ENCODE results near the gene CPA5.

Gene CPA5

GRCh38 chr7:130350945-130351790, 6.6 kb downstream of the CPA5 start:
- H3K4me3 ChIP-seq: no peak overlapping the region
- intact Hi-C loops (cut with DNase I; ENCODE audit: low total_unique reads): loop anchor here (5.0 kb wide), 1 partner anchor 149 kb away; no protein-coding TSS in a partner anchor
- H3K36me3 ChIP-seq: no peaks in the 10 kb centered on the region
- H3K27ac ChIP-seq: peak overlapping the region; percentile 1 to 67
- TF ChIP-seq CTCF (IDR thresholded peaks at IDR 0.05): no peak
- no peaks in the 10 kb centered on the region for H3K27me3 ChIP-seq
- no peak for DNase-seq
- H3K9me3 ChIP-seq: no peaks in the 10 kb centered on the region
- H3K4me1 ChIP-seq: peaks cover 0 to 42% (median 26%) of the 10 kb centered on the region in 4 donors

- Histone ChIP-seq H3K27me3 (no peaks in the 10 kb centered on the region), H3K9me3 (no peaks in the 10 kb centered on the region), H3K27ac (peak overlapping the region; percentile 54 to 67), H3K4me1 (peaks cover 0 to 48% (median 32%) of the 10 kb centered on the region in 4 donors), H3K4me3 (no peak overlapping the region), H3K36me3 (no peaks in the 10 kb centered on the region)
- no peak for TF ChIP-seq CTCF (IDR thresholded peaks at IDR 0.05)
- intact Hi-C loops (cut with DNase I; ENCODE audit: low total_unique reads): loop anchor here (5.0 kb wide), 1 partner anchor 149 kb away; no protein-coding TSS in a partner anchor
- no peak for DNase-seq
Observed at GRCh38 chr7:130351791-130352090, 7.1 kb downstream of the CPA5 start.

- intact Hi-C loops (cut with DNase I; ENCODE audit: low total_unique reads): loop anchor here (5.0 kb wide), 1 partner anchor 150 kb away; no protein-coding TSS in a partner anchor
- Histone ChIP-seq H3K36me3 (no peaks in the 10 kb centered on the region), H3K9me3 (no peaks in the 10 kb centered on the region), H3K4me3 (no peak overlapping the region), H3K4me1 (peaks cover 0 to 55% (median 38%) of the 10 kb centered on the region in 4 donors), H3K27ac (peak overlapping the region; percentile 54 to 67), H3K27me3 (no peaks in the 10 kb centered on the region)
- no peak for DNase-seq
- no peak for TF ChIP-seq CTCF (IDR thresholded peaks at IDR 0.05)
Observed at GRCh38 chr7:130352194-130353074, 7.8 kb downstream of the CPA5 start.

DNA sequence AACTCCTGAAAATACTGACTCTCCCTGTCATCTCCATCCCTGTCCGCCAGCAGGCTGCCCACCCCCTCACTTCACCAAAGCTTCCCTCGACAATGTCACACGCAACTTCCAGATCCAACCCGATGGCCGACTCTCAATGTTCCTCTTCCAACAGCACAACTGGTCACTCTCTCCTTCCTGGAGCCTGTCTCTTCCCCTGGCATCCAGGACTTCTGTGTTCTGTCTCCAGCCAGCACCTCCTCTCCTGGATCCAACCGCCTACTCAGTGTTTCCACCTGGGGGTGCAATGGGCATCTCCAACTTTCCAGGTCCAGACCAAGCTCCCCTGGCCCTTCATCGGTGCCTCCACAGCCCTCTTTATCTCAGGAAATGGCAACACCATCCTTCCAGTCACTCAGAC, 8.6 kb downstream of the CPA5 start:
- Histone ChIP-seq H3K4me3 (no peak overlapping the region), H3K27ac (peak overlapping the region in 1 of 2 donors; percentile 67), H3K4me1 (peaks cover 0 to 55% (median 45%) of the 10 kb centered on the region in 4 donors), H3K36me3 (no peaks in the 10 kb centered on the region), H3K9me3 (no peaks in the 10 kb centered on the region), H3K27me3 (no peaks in the 10 kb centered on the region)
- DNase-seq: no peak
- TF ChIP-seq CTCF (IDR thresholded peaks at IDR 0.05): no peak
- intact Hi-C loops (cut with DNase I; ENCODE audit: low total_unique reads): loop anchor here (5.0 kb wide), 1 partner anchor 151 kb away; no protein-coding TSS in a partner anchor

DNA sequence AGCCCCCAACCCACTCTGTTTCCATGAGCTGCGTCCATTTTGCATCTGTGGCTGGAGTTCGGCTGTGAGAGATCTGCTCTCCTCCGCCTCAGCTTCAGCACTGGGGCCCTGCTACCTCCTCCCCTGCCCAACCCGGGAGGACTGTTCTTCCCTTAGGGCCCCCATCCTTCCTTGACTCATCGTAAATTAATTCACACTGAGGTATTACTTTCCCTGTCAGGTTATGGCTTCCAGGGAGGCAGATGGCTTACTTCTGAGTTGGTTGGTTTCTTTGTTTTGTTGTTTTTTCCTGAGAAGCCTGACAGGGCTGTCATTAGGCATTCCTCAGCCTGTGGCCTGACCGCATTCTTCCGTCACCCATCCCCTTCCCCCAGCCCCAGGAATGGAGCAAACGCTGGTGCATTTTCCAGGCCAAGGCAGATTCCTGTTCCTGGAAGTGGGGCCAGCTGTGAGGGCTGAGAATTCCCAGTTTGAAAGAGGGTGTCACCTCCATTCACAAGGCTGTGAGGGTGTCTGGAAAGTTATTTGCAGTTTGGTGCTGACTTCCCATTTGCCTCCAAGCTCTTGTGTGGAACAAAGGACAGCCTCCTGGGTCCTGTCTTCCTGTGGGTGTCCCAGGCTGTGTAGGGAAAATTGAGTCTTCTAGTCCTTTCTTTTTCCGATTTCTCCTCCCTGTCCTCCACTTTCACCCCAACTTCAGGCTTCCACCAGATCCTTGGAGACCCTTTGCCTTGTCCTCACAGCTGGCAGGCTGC, 11.7 kb downstream of the CPA5 start:
- Histone ChIP-seq H3K4me1 (peaks cover 0 to 49% (median 40%) of the 10 kb centered on the region in 4 donors), H3K27ac (peak overlapping the region; percentile 67 to 77), H3K36me3 (no peaks in the 10 kb centered on the region), H3K27me3 (no peaks in the 10 kb centered on the region), H3K4me3 (no peak overlapping the region), H3K9me3 (peaks cover 0 to 7% (median 0%) of the 10 kb centered on the region in 3 donors)
- intact Hi-C loops (cut with DNase I; ENCODE audit: low total_unique reads): no loop called here
- no peak for TF ChIP-seq CTCF (IDR thresholded peaks at IDR 0.05)
- peak in 1 of 2 donors; percentile 34 for DNase-seq
